Suprapubic skin (tissue), 4 donors: Measurements from ENCODE around the gene RAB33A.

ENCODE experiments used
- EP300 ChIP-seq: sonication (generic); formaldehyde crosslinking; IDR thresholded peaks from one replicate; pipeline ENCODE4 v1.6.1; 2017; ENCODE audit warnings: antibody characterized with exemption
- POLR2A ChIP-seq, 2 donors: fragments of 450-650 bp; IDR thresholded peaks; one replicate each; pipeline ENCODE4 v1.6.1; 2017; ENCODE audit warnings: antibody characterized with exemption in 2 of 2, mild to moderate bottlenecking in 2 of 2, moderate library complexity in 2 of 2
- POLR2AphosphoS5 ChIP-seq, 3 donors: sonication (generic); formaldehyde crosslinking; IDR thresholded peaks; one replicate each; pipeline ENCODE4 v1.6.1; 2017; ENCODE audit warnings: antibody characterized with exemption in 3 of 3
- TF ChIP-seq, protein P1 (sequence below), 2 donors: fragments of 200-600 bp in 1 of 2; fragments of 450-650 bp in 1 of 2; sonication (generic) in 1 of 2; IDR thresholded peaks; one replicate each; pipeline ENCODE4 v1.5.1; 2016 to 2019; ENCODE audit warnings: antibody characterized with exemption in 2 of 2, mild to moderate bottlenecking in 1 of 2, moderate library complexity in 1 of 2

DNA sequence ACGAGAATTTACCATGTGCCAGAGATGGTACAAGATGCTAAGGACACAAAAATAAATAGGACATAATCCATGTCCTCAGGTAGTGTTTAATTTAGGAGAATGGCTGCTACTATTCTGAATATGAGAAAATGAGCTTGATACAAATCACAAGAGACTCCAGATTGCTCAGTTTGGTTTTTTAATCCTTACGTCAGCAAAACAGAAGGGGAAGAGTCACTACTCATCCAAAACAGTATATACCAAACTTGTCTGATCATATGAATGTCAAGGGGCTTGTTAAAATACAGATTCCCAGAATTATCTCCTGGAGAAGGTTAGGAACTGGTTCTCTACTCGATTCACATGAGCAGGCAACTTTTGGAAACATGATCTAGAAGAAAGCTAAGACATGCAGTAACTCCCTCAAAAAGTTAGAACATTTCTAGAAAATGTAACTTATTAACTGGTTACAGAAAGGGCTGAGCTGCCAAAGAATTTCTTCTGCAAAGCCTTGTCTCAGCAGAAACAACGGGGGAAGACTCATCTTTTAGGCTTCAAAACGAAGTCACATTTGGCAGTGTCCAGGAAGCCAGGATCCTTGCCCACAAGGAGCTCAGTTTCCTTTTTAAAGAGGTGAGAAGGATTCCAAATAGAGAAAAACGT, 9.5 kb upstream of the RAB33A start:
- TF ChIP-seq POLR2A (IDR thresholded peaks at IDR 0.05): no peak
- TF ChIP-seq, protein P1, sequence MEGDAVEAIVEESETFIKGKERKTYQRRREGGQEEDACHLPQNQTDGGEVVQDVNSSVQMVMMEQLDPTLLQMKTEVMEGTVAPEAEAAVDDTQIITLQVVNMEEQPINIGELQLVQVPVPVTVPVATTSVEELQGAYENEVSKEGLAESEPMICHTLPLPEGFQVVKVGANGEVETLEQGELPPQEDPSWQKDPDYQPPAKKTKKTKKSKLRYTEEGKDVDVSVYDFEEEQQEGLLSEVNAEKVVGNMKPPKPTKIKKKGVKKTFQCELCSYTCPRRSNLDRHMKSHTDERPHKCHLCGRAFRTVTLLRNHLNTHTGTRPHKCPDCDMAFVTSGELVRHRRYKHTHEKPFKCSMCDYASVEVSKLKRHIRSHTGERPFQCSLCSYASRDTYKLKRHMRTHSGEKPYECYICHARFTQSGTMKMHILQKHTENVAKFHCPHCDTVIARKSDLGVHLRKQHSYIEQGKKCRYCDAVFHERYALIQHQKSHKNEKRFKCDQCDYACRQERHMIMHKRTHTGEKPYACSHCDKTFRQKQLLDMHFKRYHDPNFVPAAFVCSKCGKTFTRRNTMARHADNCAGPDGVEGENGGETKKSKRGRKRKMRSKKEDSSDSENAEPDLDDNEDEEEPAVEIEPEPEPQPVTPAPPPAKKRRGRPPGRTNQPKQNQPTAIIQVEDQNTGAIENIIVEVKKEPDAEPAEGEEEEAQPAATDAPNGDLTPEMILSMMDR (IDR thresholded peaks at IDR 0.05): no peak
- no peak for TF ChIP-seq POLR2AphosphoS5 (IDR thresholded peaks at IDR 0.05)
- no peak for TF ChIP-seq EP300
